Sigmoid colon (tissue), 4 donors: ENCODE measurements around the gene C3orf70.

Experiments
- EP300 ChIP-seq, 4 donors: sonication (generic); formaldehyde crosslinking; IDR thresholded peaks; one replicate each; pipeline ENCODE4 v1.6.1; 2017; ENCODE audit warnings: antibody characterized with exemption in 4 of 4
- POLR2A ChIP-seq, 2 donors: fragments of 450-650 bp; IDR thresholded peaks; one replicate each; pipeline ENCODE4 v1.6.1; 2016; ENCODE audit warnings: antibody characterized with exemption in 2 of 2, mild to moderate bottlenecking in 2 of 2, moderate library complexity in 2 of 2
- TF ChIP-seq, protein P1 (sequence below), 4 experiments: fragments of 450-650 bp in 3 of 4; fragments of 200-600 bp in 1 of 4; IDR thresholded peaks; one replicate each; pipeline ENCODE4 v1.5.1; 2016 to 2019; ENCODE audit warnings: antibody characterized with exemption in 4 of 4, mild to moderate bottlenecking in 3 of 4, moderate library complexity in 2 of 4

- TF ChIP-seq EP300 (IDR thresholded peaks at IDR 0.05) (no peak), POLR2A (IDR thresholded peaks at IDR 0.05) (no peak)
- TF ChIP-seq, protein P1, sequence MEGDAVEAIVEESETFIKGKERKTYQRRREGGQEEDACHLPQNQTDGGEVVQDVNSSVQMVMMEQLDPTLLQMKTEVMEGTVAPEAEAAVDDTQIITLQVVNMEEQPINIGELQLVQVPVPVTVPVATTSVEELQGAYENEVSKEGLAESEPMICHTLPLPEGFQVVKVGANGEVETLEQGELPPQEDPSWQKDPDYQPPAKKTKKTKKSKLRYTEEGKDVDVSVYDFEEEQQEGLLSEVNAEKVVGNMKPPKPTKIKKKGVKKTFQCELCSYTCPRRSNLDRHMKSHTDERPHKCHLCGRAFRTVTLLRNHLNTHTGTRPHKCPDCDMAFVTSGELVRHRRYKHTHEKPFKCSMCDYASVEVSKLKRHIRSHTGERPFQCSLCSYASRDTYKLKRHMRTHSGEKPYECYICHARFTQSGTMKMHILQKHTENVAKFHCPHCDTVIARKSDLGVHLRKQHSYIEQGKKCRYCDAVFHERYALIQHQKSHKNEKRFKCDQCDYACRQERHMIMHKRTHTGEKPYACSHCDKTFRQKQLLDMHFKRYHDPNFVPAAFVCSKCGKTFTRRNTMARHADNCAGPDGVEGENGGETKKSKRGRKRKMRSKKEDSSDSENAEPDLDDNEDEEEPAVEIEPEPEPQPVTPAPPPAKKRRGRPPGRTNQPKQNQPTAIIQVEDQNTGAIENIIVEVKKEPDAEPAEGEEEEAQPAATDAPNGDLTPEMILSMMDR (IDR thresholded peaks at IDR 0.05): no peak
These were observed 1.2 kb upstream of the C3orf70 start for GRCh38 chr3:185153861-185154629.
